ENCODE measurements around the gene VEGFB.
A peak's percentile ranks its signal among the peaks of the same experiment; 100 is the strongest.
"Not testable (repeated sequence)": the region's sequence is repeated elsewhere in the genome, so short reads cannot be mapped to it uniquely, and the experiment has no call there.

Gene VEGFB

GRCh38 chr11:64232182-64232966 is 2.0 kb upstream of the VEGFB start:
- no peak for DNase-seq (ENCODE audit: low read depth)

- no peak for DNase-seq (ENCODE audit: low read depth)
These were observed 1.4 kb upstream of the VEGFB start for GRCh38 chr11:64232967-64233315.

- no peak for DNase-seq (ENCODE audit: low read depth)
These were observed 429 bp downstream of the VEGFB start for GRCh38 chr11:64234647-64235379.

- no peak for DNase-seq (ENCODE audit: low read depth)
These were observed 1.2 kb downstream of the VEGFB start for GRCh38 chr11:64235437-64236161.

- DNase-seq (ENCODE audit: low read depth) = no peak
These were observed 3.1 kb downstream of the VEGFB start for GRCh38 chr11:64237484-64237951.

- DNase-seq (ENCODE audit: low read depth) = no peak
These were observed 3.7 kb downstream of the VEGFB start for GRCh38 chr11:64238076-64238475.

GRCh38 chr11:64238999-64239398 is 4.6 kb downstream of the VEGFB start:
- no peak for DNase-seq (ENCODE audit: low read depth)

GRCh38 chr11:64239662-64240434 is 5.5 kb downstream of the VEGFB start:
- DNase-seq (ENCODE audit: low read depth) = no peak

- peak; percentile 96 for DNase-seq (ENCODE audit: low read depth)
These were observed 6.3 kb downstream of the VEGFB start, which contains the start of gene FKBP2 for GRCh38 chr11:64240435-64241240. Gene FKBP2, plus strand, starts transcription at chr11:64241095. Its CDS starts 1,293 bp downstream, at chr11:64242388.

GRCh38 chr11:64241241-64241490 is 6.8 kb downstream of the VEGFB start:
- DNase-seq (ENCODE audit: low read depth) = peak; percentile 99

GRCh38 chr11:64241491-64242374 is 7.3 kb downstream of the VEGFB start:
- DNase-seq (ENCODE audit: low read depth) = no peak

GRCh38 chr11:64243236-64243854 is 9.0 kb downstream of the VEGFB start:
- DNase-seq (ENCODE audit: low read depth) = no peak

- no peak for DNase-seq (ENCODE audit: low read depth)
These were observed 9.7 kb downstream of the VEGFB start for GRCh38 chr11:64244107-64244506.

GRCh38 chr11:64244966-64245365 is 10.6 kb downstream of the VEGFB start:
- no peak for DNase-seq (ENCODE audit: low read depth)

- DNase-seq (ENCODE audit: low read depth) = no peak
These were observed 11.0 kb downstream of the VEGFB start for GRCh38 chr11:64245401-64245796.

- peak; percentile 48 for DNase-seq (ENCODE audit: low read depth)
These were observed 11.6 kb downstream of the VEGFB start for GRCh38 chr11:64245797-64246620.

GRCh38 chr11:64246621-64246870 is 12.2 kb downstream of the VEGFB start:
- not testable (repeated sequence) for DNase-seq (ENCODE audit: low read depth)

- peak; percentile 50 for DNase-seq (ENCODE audit: low read depth)
These were observed 12.7 kb downstream of the VEGFB start, which contains the start of gene PPP1R14B for GRCh38 chr11:64246871-64247728. Gene PPP1R14B, minus strand, starts transcription at chr11:64246943. Its CDS starts 270 bp downstream, at chr11:64246673.

All from stimulated activated CD8-positive, alpha-beta memory T cell treated with anti-CD3 and anti-CD28 coated beads, Interleukin-15, amount 100 ng/mL, for 24 hours (primary cell).